ENCODE results near the gene EXOC4.

EXOC4 gene

GRCh38 chr7:133502972-133503371 is 250.1 kb downstream of the EXOC4 start:
- TF ChIP-seq CTCF (conservative IDR thresholded peaks at IDR 0.05) = no peak
- H3K27ac ChIP-seq = peak overlapping the region; percentile 2; the same call in 1 of the 2 replicates

DNA sequence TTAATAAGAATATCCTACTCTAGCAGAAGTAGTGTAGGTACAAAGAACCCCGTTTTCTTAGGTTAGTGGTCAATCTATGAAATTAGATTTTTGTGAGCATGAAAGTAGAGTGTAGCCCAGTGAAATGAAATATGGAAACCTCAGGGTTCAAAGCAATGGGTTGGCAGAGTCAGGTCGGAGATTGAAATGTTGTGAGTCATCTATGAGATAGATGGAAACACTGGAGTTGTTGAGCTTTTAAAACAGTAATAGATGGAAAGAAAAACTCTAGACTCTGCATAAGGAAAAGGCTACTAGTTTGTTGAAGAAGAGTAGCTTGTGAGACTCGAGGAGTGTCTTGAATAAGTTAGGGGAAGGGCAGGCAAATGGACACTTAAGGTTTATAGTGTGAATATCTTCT is 251.9 kb downstream of the EXOC4 start:
- no peak for TF ChIP-seq CTCF (conservative IDR thresholded peaks at IDR 0.05)
- no peak overlapping the region for H3K27ac ChIP-seq

DNA sequence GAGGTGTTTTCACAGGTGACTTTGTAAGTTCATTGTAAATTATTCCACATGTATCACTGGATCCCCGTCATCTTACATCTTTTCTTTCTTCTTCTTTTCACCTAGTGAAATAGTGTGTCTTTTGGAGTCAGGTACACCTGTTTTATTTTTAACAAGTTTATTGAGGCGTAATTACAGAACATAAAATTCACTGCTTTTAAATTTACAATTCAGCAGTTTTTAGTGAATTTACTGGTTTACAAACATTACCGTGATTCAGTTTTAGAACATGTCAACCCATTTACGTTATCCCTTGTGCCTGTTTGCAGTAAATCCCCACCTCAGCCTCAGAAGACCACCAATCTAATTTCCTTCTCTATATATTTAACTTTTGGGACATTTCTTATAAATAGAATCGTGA is 256.9 kb downstream of the EXOC4 start:
- TF ChIP-seq CTCF (conservative IDR thresholded peaks at IDR 0.05) = no peak
- no peak overlapping the region for H3K27ac ChIP-seq

DNA sequence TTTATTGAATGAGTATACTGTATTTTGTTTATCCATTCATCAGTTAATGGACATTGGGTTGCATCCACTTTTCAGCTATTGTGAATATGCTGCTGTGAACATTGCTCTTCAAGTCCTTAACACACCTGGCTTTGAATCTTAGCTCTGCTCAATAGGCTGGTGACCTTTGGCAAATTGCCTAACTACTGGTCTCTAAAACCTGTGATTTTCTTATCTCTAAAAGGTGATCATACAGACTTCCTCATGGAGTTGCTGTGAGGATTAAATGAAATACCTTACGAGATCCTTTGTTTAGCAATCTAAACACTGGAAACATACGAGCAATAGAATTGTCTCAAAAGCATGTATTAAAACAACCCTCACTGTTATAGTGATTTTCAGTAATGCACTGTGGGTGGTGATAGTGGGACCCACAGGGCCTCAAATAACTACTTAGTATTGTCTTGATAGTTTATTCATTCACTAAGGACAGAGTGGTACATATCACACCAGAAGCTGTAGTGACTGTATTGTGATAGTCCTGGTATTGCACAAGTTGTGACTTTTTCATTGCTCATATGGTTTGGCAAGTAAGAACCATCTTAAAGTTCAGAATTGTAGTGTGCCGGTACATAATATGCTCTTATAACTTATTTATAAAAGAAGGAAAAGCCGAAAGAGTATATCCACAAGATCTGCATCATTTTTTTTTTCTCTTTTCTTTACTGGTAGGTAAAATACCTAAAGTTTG is 257.6 kb downstream of the EXOC4 start:
- TF ChIP-seq CTCF (conservative IDR thresholded peaks at IDR 0.05) = no peak
- no peak overlapping the region for H3K27ac ChIP-seq

DNA sequence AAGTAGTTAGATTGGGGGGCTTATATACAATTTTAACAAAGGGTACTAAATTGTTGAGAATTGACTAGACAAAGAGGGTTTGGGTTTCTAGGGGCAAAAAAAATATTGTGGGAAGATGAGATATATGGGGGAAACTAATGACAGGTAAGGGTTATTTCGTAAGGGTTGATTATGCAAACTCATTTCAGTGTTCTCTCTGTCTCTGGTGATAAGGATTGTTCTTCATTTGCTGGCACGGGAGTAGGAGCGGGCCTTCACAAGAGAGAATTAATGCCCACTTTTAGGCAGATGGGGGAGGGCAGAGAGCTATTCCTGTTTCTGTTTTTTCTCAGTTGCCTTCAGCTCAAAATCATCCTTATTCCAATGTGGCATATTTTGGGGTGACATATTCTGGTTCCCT is 258.4 kb downstream of the EXOC4 start:
- no peak overlapping the region for H3K27ac ChIP-seq
- TF ChIP-seq CTCF (conservative IDR thresholded peaks at IDR 0.05) = no peak

GRCh38 chr7:133511708-133512107 is 258.8 kb downstream of the EXOC4 start:
- no peak overlapping the region for H3K27ac ChIP-seq
- no peak for TF ChIP-seq CTCF (conservative IDR thresholded peaks at IDR 0.05)

DNA sequence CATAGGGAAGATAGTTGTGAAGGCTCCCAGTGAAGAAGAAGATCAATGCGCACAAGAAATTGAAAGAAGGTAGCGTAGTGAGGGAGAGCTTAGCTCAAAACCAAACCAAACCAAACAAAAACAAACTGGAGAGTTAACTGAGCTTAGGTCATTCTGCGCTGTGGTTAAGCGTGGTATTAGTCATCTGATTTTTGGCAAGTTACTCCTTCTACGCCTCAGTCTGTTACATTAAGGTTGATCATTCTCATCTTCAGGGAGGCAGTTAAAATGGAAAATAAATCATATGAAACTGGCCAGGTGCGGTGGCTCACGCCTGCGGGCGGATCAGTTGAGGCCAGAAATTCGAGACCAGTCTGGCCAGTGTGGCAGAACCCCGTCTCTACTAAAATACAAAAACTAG is 259.7 kb downstream of the EXOC4 start:
- no peak for TF ChIP-seq CTCF (conservative IDR thresholded peaks at IDR 0.05)
- no peak overlapping the region for H3K27ac ChIP-seq

All from VCaP (cell line).